GM23338 (cell line): Measurements from ENCODE around the gene SHOX.

Source experiments
- CREB1 ChIP-seq: fragments of 250-450 bp; sonication (Bioruptor Pico); IDR thresholded peaks from 2 replicates; pipeline ENCODE4 v1.5.0; 2020; ENCODE audit warnings: low read depth, mild to moderate bottlenecking, moderate library complexity
- CTCF ChIP-seq, 2 experiments: fragments of 200-600 bp in 1 of 2; sonication (generic) in 1 of 2; conservative IDR thresholded peaks; 2 replicates each; pipeline versions ENCODE4 v1.5.1 to v1.6.1; 2016 to 2017; ENCODE audit warnings: antibody characterized with exemption in 2 of 2, low read depth in 2 of 2, mild to moderate bottlenecking in 2 of 2, moderate library complexity in 1 of 2
- ETS1 ChIP-seq: IDR thresholded peaks from 2 replicates; pipeline ENCODE4 v1.6.1; 2016; ENCODE audit warnings: antibody characterized with exemption
- EZH2 ChIP-seq: fragments of 200-600 bp; sonication (generic); IDR thresholded peaks from one replicate; pipeline ENCODE4 v1.8.0; 2017; ENCODE audit warnings: antibody characterized with exemption, mild to moderate bottlenecking, low read depth; ENCODE audit not compliant: unreplicated experiment
- EZH2phosphoT487 ChIP-seq: fragments of 200-600 bp; sonication (generic); IDR thresholded peaks from one replicate; pipeline ENCODE4 v1.8.1; 2018; ENCODE audit warnings: antibody characterized with exemption; ENCODE audit not compliant: unreplicated experiment
- POLR2AphosphoS5 ChIP-seq: IDR thresholded peaks from 2 replicates; pipeline ENCODE4 v1.6.1; 2016; ENCODE audit warnings: antibody characterized with exemption, low read depth
- REST ChIP-seq: IDR thresholded peaks from one replicate; pipeline ENCODE4 v1.6.1; 2018; ENCODE audit warnings: antibody characterized with exemption; ENCODE audit not compliant: unreplicated experiment
- STAT1 ChIP-seq: IDR thresholded peaks from one replicate; pipeline ENCODE4 v1.6.1; 2016; ENCODE audit warnings: antibody characterized with exemption; ENCODE audit not compliant: unreplicated experiment

- TF ChIP-seq EZH2: no peak
- no peak for TF ChIP-seq CTCF (conservative IDR thresholded peaks at IDR 0.05; ENCODE audit: low read depth in 2 of 2)
- no peak for TF ChIP-seq REST
- TF ChIP-seq STAT1: no peak
- no peak for TF ChIP-seq CREB1 (CRISPR knock-in tag)
- no peak for TF ChIP-seq POLR2AphosphoS5
- TF ChIP-seq EZH2phosphoT487: no peak
- no peak for TF ChIP-seq ETS1
These were observed 19.7 kb downstream of the SHOX start for GRCh38 chrX:650324-650723.
